Stimulated activated naive CD4-positive, alpha-beta T cell treated with Interleukin-2 at 50 U/mL for 16 hours (primary cell): Measurements from ENCODE around the gene IRF5.
A peak's percentile ranks its signal among the peaks of the same experiment; 100 is the strongest.

ENCODE experiments used
- DNase-seq: peaks from one replicate; lab custom pipeline; 2025; lab: John Stamatoyannopoulos, UW

IRF5 gene

GRCh38 chr7:128937647-128938543 is at the start of gene IRF5:
Gene IRF5, plus strand, starts transcription at chr7:128937927. Its CDS starts 4,155 bp downstream, at chr7:128942082.
- peak; percentile 18 for DNase-seq

- no peak for DNase-seq
Measured at GRCh38 chr7:128888039-128888755, 49.5 kb upstream of the IRF5 start.

- DNase-seq: no peak
Measured at GRCh38 chr7:128888756-128889095, 49.0 kb upstream of the IRF5 start.

GRCh38 chr7:128889121-128889520 is 48.6 kb upstream of the IRF5 start:
- no peak for DNase-seq

- no peak for DNase-seq
Measured at GRCh38 chr7:128890306-128891109, 47.2 kb upstream of the IRF5 start.

- DNase-seq: no peak
Measured at GRCh38 chr7:128891110-128891941, 46.4 kb upstream of the IRF5 start.

- no peak for DNase-seq
Measured at GRCh38 chr7:128891942-128892269, 45.8 kb upstream of the IRF5 start.

- no peak for DNase-seq
Measured at GRCh38 chr7:128892521-128893250, 45.0 kb upstream of the IRF5 start.

GRCh38 chr7:128893251-128894100 is 44.3 kb upstream of the IRF5 start:
- DNase-seq: no peak

GRCh38 chr7:128894101-128894440 is 43.7 kb upstream of the IRF5 start:
- DNase-seq: no peak

- DNase-seq: no peak
Measured at GRCh38 chr7:128895320-128895719, 42.4 kb upstream of the IRF5 start.

GRCh38 chr7:128899392-128899791 is 38.3 kb upstream of the IRF5 start:
- no peak for DNase-seq

- DNase-seq: no peak
Measured at GRCh38 chr7:128900237-128900636, 37.5 kb upstream of the IRF5 start.

GRCh38 chr7:128902761-128903585 is 34.8 kb upstream of the IRF5 start:
- DNase-seq: no peak

GRCh38 chr7:128903621-128904361 is 33.9 kb upstream of the IRF5 start:
- no peak for DNase-seq

- DNase-seq: no peak
Measured at GRCh38 chr7:128904381-128905197, 33.1 kb upstream of the IRF5 start.

GRCh38 chr7:128906001-128906765 is 31.5 kb upstream of the IRF5 start:
- no peak for DNase-seq
